Gastroesophageal sphincter (tissue), 2 donors: Measurements from ENCODE around the gene ARPIN.

ENCODE experiments used
- EP300 ChIP-seq: sonication (generic); formaldehyde crosslinking; IDR thresholded peaks from one replicate; pipeline ENCODE4 v1.6.1; 2017; ENCODE audit warnings: antibody characterized with exemption, mild to moderate bottlenecking
- POLR2A ChIP-seq, 2 donors: fragments of 450-650 bp; IDR thresholded peaks; one replicate each; pipeline ENCODE4 v1.6.1; 2017; ENCODE audit warnings: antibody characterized with exemption in 2 of 2, mild to moderate bottlenecking in 2 of 2, moderate library complexity in 1 of 2

GRCh38 chr15:89847101-89847500 is 65.7 kb downstream of the ARPIN start:
- TF ChIP-seq EP300 (no peak), POLR2A (IDR thresholded peaks at IDR 0.05) (no peak)
